ENCODE results near the gene ANXA3. TPM values are rescaled to one million over a fixed set of nuclear protein-coding genes. Genes with fewer than 3 reads are reported as not detected.

The ANXA3 gene
- total RNA-seq, 3 donors from 2014 or later = 24.4 to 46.4 (median 35.5) TPM

GRCh38 chr4:78560296-78560963, 8.9 kb downstream of the ANXA3 start:
- no peak for DNase-seq
- Histone ChIP-seq H3K36me3 (ENCODE audit: low read depth) (no peaks in the 10 kb centered on the region), H3K4me3 (no peak overlapping the region), H3K9me3 (no peaks in the 10 kb centered on the region), H3K4me1 (ENCODE audit: low read depth) (peaks cover 3% of the 10 kb centered on the region)
- intact Hi-C loops (cut with DNase I, micrococcal nuclease) = no loop called here
- ATAC-seq = no peak
- no peak for TF ChIP-seq CTCF (IDR thresholded peaks at IDR 0.05)

- Histone ChIP-seq H3K4me1 (ENCODE audit: low read depth) (peaks cover 4% of the 10 kb centered on the region), H3K9me3 (no peaks in the 10 kb centered on the region), H3K36me3 (ENCODE audit: low read depth) (no peaks in the 10 kb centered on the region), H3K4me3 (no peak overlapping the region)
- ATAC-seq (peak; percentile 64), DNase-seq (no peak)
- intact Hi-C loops (cut with DNase I, micrococcal nuclease) = no loop called here
- no peak for TF ChIP-seq CTCF (IDR thresholded peaks at IDR 0.05)
Measured at GRCh38 chr4:78561677-78562076, 10.1 kb downstream of the ANXA3 start.

DNA sequence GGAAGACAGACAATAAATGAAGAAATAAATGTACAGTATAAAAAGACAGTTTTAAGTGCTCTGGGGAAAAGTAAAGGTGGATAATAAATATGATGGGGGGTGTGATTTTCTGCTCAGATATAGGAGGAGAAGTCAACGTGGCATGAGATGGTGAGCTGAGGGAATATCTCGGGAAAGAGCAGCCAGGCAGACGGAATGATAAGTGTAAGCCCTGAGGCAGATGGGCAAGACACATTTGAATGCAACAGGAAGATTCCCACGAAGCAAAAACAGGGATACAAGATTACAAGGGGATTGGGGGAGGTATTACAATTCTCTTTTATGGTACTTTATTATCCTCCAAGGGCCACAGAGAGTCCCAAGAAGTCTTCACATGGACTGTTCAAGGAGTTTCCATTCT, 11.1 kb downstream of the ANXA3 start:
- Histone ChIP-seq H3K9me3 (no peaks in the 10 kb centered on the region), H3K36me3 (ENCODE audit: low read depth) (no peaks in the 10 kb centered on the region), H3K4me3 (no peak overlapping the region), H3K4me1 (ENCODE audit: low read depth) (peaks cover 13% of the 10 kb centered on the region)
- intact Hi-C loops (cut with DNase I, micrococcal nuclease) = no loop called here
- DNase-seq = no peak
- no peak for ATAC-seq
- no peak for TF ChIP-seq CTCF (IDR thresholded peaks at IDR 0.05)

- ATAC-seq = peak; percentile 27
- DNase-seq = no peak
- H3K9me3 ChIP-seq = no peaks in the 10 kb centered on the region
- H3K36me3 ChIP-seq (ENCODE audit: low read depth) = no peaks in the 10 kb centered on the region
- TF ChIP-seq CTCF (IDR thresholded peaks at IDR 0.05) = no peak
- peaks cover 13% of the 10 kb centered on the region for H3K4me1 ChIP-seq (ENCODE audit: low read depth)
- H3K4me3 ChIP-seq = no peak overlapping the region
- intact Hi-C loops (cut with DNase I, micrococcal nuclease) = no loop called here
Measured at GRCh38 chr4:78565971-78566372, 14.4 kb downstream of the ANXA3 start.

GRCh38 chr4:78566834-78567499, 15.4 kb downstream of the ANXA3 start:
- intact Hi-C loops (cut with DNase I, micrococcal nuclease) = no loop called here
- H3K9me3 ChIP-seq = no peaks in the 10 kb centered on the region
- DNase-seq = no peak
- H3K4me3 ChIP-seq = no peak overlapping the region
- peak; percentile 53 for ATAC-seq
- no peak for TF ChIP-seq CTCF (IDR thresholded peaks at IDR 0.05)
- H3K36me3 ChIP-seq (ENCODE audit: low read depth) = no peaks in the 10 kb centered on the region
- H3K4me1 ChIP-seq (ENCODE audit: low read depth) = peaks cover 13% of the 10 kb centered on the region

Measured in mucosa of descending colon (tissue), 3 donors.